HG02571 (cell line): ENCODE results near the gene IGF2.

Experiments
- ATAC-seq: cut with Tn5 transposase; IDR thresholded peaks from one replicate; pipeline ENCODE4 v1.9.1; 2021; ENCODE audit warnings: mild to moderate bottlenecking, moderate library complexity; ENCODE audit not compliant: unreplicated experiment

IGF2 gene

GRCh38 chr11:2093575-2094353 lies 45.4 kb downstream of the IGF2 start:
- ATAC-seq = no peak

- no peak for ATAC-seq
Observed at GRCh38 chr11:2092956-2093412, 46.2 kb downstream of the IGF2 start.

GRCh38 chr11:2092464-2092910 lies 46.7 kb downstream of the IGF2 start:
- ATAC-seq = no peak

- no peak for ATAC-seq
Observed at GRCh38 chr11:2091786-2092463, 47.3 kb downstream of the IGF2 start.

- no peak for ATAC-seq
Observed at GRCh38 chr11:2091112-2091746, 48.0 kb downstream of the IGF2 start.

- ATAC-seq = no peak
Observed at GRCh38 chr11:2090172-2091111, 48.7 kb downstream of the IGF2 start.

- ATAC-seq = no peak
Observed at GRCh38 chr11:2089536-2090165, 49.5 kb downstream of the IGF2 start.

- ATAC-seq = no peak
Observed at GRCh38 chr11:2088746-2089535, 50.2 kb downstream of the IGF2 start.

- no peak for ATAC-seq
Observed at GRCh38 chr11:2088284-2088683, 50.9 kb downstream of the IGF2 start.

GRCh38 chr11:2086239-2087040 lies 52.7 kb downstream of the IGF2 start:
- no peak for ATAC-seq

GRCh38 chr11:2085251-2086066 lies 53.7 kb downstream of the IGF2 start:
- ATAC-seq = no peak

GRCh38 chr11:2084721-2085120 lies 54.5 kb downstream of the IGF2 start:
- no peak for ATAC-seq
